Myocyte (in vitro differentiated cells): ENCODE data around the gene TMEM163. TPM values are rescaled to one million over a fixed set of nuclear protein-coding genes. Genes with fewer than 3 reads are reported as not detected.
"Not testable (repeated sequence)": the region's sequence is repeated elsewhere in the genome, so short reads cannot be mapped to it uniquely, and the experiment has no call there.

Experiments
- DNase-seq: peaks from one replicate; pipeline ENCODE4 v3.0.0-alpha.2; 2012; ENCODE audit warnings: low read depth
- total RNA-seq: library from RNA; depleted of rRNA; stranded (reverse); fragments of >200 nt; gene quantifications from 2 replicates; pipeline ENCODE4 v1.2.3, GENCODE V29; 2014

Gene TMEM163
- total RNA-seq, 1 donor from 2014 or later, result not detected

DNA sequence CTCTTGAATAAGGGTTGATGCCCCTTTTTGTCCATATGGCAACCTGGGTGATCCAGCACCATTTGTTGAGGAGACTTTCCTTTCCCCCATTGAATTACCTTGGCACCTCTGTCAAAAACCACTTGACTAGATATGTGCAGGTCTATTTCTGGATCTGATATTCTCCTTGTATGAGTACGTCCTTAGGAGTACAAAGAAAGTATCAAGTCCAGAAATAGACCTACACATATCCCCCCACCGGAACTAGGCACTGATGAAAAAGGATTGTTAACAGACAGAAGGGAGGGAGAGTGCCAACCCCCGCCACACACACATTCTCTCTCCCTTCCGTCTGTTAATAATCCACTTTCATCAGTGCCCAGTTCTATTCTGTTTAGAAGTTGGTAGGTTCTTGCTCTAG lies 225.0 kb downstream of the TMEM163 start:
- no peak for DNase-seq

DNA sequence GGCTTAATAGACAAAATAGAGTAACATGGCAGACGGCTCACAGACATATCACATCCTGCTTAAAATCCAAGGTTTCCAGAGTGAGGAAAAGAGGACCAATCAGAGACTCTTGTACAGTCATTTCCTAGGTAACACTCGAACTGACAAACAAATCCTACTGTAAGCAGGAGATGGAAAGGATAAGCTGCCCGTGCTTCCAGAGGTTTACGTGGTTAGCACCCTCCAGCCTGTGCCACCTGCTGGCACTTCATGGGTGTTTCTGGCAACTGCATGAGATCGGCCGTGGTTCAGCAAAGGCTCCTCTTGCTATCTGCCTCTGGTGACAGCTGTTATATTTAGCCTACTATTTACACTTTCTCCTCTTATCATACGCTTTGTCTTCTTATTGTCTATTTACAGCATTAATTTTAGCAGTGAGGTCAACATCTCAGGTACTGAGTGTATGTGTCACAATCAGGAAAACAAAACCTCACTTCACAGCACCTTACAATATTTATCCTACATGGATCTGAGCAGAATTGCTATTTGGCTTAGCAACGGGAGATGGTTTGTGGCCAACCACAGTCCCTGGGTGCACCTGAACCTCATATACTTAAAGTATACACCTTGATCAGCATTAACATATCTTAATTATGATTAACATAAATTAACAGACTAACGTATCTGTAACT lies 226.9 kb downstream of the TMEM163 start:
- peak; percentile 73 for DNase-seq

DNA sequence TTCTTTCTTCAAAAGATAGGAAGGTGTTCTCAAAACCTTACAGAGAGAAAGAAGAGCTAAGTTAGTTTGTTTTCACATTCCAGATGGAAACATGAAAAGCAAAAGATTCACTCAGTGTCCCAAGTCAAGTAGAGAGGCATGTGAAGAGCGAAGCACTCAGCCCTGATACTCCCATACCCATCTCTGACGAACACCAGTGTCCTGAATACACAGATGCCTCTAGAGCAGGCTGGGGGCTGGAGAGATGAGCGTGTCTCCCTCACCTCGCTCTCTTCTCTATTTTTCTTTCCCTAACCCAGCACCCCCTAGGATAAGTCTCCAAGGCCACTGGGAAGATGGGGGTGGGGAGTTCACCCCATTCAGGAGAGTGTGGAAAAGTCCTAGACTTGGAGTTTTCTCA lies 227.8 kb downstream of the TMEM163 start:
- DNase-seq, result no peak

DNA sequence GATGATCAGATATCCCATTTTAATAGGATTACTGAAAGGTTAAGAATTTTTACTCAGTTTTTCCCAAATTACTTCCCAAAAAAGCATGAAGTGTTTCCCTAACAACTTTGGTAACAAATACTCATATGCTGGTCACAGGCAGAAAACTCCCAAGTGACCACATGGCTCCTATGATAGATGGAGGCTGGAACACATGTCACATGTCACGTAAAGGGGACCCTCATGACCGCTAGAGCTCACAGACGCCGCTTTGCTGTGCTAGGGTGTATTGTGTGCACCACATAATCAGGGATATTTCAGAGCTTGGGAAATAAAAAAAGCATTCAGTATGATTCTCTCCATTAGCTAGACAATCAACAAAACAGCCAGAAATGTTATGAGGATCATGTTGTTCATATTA lies 228.2 kb downstream of the TMEM163 start:
- DNase-seq, result no peak

DNA sequence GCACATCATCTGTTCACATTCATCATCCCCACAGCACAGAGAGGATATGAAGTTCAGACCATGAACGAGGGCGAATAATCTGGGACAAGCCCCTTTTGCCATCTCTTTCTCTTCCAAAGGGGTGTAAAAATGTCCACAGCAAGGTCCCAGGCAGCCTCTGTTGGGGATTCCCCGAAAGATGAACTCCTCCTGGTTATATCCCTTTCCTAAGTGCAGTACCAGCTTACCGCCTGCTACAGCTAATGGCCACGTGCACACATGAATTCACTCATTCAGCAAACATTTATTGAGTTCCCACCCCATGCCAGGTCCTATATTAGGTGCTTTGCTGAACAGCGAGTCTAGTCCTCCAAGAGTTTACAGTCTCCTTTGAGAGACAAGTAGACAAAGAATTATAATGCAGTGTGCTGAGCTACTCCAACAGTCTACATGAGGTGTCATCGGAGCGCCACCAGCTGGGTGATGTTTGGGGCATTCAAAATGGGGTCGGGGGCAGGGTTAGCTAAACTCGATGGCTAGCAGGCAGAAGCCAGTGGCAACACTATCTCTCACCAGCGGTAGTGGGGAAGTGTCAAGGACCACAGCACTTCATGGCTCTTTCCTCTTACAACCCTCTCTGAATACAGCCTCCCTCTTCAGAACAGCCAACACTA lies 228.9 kb downstream of the TMEM163 start:
- DNase-seq, result no peak

DNA sequence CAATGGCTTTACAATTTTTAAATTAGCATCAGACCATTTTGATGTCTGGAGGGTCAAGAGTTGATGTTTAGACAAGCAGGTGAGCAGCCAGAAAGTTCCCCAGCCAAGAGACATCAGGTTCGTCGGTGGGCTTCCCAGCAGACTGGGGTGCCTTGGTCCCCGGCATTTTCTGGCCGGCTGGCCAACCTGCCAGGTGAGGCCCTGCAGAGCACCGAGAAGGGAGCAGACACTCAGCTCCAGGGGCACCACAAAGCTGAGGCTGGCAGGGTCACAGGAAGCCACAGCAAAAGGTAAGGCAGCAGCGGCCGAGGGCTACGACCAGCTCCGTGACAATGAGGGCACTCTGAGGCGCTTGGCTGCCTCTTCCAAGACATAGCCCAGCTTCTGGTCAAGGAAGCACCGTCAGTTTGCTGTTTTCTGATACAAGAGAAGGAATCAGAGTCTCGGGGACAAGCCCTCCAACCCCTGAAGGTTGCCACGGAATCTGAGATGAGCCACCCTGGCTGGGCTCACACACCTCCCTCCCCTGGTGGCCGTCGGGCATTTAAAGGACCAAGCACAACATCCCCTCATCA lies 235.9 kb downstream of the TMEM163 start:
- DNase-seq, result no peak

DNA sequence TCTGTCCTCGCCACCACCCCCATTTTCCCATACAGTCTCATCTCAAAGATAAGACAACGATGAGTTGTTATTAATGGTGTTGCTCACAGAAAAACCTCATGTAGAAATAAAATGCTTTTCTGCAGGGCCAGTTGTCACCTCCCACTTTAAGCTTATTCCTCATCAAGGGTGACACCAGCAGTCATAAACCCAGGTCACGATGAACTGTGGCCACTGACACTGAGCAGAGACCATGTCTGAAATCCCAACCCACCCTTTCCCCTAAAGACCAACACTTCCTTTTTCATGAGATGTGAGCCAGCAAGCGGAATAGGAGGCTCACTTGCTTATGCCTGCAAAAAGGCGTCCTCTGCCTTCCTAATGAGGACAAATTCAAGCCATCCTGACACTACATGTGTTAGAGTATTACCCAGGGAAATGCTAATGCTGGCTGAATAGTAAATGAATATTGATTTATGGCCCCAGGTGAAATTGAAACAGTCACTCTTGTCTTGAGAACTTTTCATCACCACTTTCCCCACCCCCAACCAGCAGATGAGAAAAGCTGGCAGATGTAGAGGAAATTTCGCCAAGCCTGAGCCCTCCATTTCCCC lies 236.6 kb downstream of the TMEM163 start:
- no peak for DNase-seq

DNA sequence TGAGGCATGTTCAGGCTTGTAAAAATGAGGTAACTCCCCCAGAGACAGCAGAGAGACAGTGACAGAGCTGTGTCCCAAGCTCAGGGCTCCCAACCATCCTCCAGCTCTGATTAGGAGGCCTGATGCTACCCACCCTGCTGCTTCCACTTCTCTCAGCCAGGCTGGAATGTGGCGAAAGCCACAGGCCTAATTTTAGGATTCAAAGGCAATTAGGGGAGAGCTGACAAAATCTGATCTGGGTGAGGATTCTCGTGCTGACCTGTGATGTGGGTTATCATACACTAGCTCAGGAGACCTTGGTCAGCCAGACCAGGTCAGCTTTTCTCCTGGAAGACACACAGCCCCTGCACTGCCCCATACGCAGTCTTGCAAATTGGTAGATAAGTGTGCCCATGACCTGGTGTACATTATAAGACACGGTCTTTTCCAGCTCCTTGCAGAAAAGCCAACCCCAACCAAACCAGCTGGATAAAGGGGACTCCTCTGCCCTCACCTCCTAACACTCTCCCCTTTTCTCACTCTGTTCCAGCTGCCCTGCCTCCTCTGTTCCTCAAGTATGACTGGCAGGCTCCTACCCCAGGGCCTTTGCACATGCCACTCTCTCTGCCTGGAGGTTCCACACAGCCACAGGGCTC lies 239.0 kb downstream of the TMEM163 start:
- DNase-seq, result no peak

DNA sequence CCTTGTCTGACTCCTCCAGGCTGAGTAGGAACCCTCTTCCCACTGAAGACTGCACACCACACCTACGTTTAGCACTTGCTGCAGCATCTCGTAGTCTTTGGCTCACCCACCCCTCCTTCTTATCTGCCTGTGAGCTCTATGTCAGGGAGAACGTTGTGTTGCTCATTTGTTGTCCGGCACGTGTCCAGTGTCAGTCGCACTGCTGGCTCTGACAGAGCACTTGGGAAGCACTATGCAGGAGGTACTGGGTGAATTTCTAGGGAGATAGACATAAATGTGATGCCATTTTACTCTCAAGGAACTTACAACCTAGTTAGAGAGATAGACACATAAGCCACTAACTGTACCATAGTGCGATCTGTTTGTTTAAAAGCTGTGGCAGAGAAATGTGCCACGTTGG lies 241.8 kb downstream of the TMEM163 start:
- DNase-seq, result not testable (repeated sequence)

DNA sequence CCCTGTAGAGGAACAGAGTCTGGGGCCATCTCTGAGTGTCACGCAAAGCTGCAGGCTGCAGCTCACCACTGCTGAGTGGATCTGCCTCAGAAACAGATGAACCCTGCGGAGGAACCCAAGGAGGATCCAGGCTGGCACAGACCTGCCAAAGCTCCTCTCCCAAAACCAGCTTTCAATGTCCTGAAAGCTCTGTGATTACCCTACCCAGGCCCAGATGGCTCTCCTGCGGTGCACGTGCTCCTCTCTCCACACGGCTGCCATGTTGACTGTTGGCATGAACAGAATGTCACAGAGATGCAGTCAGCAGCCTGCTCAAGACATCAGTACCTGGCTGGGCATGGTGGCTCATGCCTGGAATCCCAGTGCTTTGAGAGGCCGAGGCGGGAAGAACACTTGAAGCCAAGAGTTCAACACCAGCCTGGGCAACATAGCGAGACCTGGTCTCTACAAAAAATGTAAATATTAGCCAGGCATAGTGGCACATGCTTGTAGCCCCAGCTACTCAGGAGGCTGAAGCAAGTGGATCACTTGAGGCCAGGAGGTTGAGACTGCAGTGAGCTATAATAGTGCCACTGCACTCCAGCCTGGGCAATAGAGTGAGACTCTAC lies 248.1 kb downstream of the TMEM163 start:
- no peak for DNase-seq

DNA sequence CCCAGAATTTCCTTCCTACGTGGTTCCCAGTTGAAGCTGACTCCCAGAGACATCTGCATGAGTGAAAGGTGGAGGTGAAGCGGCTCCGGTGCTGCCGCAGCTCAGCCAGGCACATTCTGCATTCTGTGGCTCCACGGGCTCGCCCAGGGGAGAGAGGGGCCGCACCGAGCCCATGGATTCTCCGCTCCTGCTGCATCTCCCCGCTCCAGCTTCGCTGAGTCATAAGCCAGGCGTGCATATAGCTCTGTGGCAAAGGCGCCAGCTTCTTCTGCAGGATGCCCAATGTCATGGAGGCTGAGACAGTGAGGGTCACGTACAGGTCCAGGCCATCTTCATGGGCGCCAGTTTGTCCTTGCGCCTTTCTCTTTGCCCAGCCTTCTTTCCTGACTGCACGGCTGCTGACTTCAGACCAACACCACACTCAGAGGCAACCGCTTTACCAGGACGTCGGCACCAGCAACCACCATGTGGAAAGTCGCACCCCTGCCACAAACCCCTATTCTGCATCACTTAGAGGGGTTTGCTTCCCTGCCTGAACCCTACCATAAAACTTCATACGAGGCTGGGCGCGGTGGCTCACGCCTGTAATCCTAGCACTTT lies 249.2 kb downstream of the TMEM163 start:
- no peak for DNase-seq

DNA sequence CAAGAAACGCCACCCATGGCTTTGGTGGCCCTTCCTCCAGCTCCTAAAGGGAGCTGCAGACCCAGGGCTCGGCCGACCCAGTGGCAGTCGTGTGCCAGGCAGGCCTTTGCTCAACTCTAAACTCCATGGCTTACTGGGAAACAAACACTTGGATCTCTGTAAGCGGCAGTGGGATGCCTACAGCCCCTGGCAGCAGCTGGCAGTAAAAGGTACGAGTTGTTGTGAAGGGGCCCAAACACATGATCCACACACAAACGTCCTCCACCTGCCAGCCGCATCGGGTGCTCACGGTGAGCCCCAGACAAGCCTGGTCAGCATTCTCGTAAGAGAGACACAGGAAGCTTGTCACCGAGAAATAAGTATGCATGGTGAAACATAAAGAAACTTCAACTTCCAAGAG lies 250.0 kb downstream of the TMEM163 start:
- DNase-seq, result no peak

DNA sequence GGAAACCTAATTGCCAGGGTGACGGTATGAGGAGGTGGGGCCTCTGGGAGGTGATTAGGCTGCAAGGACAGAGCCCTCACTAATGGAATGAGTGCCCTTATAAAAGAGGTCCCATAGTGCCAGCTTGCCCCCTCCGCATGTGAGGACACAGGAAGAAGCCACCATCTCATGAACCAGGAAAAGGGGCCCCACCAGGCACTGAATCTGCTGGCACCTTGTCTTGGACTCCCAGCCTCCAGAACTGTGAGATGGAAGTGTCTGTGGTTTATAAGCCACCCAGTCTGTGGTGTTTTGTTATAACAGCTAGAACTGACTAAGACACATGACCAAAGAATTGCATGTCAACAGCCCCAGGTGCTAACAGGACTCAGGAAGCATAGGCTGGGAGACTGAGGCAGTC lies 250.6 kb downstream of the TMEM163 start:
- DNase-seq, result no peak

DNA sequence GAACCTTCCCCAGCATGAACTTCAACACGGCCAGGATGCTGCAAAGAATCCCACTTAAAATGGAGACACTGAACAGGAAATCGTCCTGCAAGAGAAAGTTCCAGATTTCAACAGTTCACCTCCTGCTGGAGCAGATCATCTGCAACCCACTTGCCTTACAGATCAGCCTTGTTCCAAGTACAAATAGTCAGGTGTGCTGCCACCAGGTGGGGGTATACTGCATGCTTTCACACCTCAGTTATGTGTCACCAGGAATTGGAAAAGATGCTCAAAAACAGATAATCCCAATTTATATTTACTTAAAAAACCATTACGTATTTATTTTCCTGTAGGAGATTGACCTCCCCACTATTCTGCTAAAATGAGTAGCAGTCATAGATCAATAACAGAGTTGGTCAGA lies 252.7 kb downstream of the TMEM163 start:
- DNase-seq, result peak; percentile 12

DNA sequence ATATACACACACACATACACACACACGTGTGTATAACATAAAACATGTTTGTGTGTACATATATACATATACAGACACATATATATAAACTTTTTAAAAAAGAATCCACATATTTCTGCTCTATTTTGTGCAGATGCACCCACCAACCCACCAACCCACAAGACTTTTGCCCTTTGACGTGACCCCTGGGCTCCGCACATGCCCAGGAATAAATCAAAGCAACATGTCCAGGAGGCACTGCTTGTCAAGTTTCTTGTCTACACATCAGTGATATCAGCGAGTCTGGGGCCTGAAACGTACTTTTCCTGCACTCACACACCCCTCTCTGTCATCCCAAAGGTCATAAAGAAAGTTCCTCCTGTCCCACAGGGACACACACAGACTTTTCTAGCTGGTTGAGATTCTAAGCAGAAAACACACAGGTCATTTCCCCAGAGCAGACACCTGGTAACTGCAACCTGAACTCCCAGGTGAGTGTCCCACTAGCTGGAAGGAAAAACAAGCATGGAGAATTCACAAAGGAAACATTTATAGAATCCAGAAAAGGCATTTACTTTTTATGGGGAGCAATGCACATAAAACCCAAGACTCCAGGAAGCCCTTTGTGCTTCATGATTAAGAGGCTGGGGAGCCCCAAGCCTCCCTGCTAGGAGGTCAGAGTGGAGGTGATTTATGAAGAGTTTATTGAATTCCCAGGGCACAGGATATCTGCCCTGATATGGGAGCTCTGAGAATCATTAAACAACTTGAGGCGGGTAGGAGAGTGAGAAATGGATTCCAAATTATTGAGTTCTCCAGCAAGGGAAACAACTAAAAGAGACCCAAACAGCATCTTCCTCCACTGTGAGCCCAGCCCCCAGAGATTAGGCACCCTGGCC lies 253.3 kb downstream of the TMEM163 start:
- DNase-seq, result no peak

DNA sequence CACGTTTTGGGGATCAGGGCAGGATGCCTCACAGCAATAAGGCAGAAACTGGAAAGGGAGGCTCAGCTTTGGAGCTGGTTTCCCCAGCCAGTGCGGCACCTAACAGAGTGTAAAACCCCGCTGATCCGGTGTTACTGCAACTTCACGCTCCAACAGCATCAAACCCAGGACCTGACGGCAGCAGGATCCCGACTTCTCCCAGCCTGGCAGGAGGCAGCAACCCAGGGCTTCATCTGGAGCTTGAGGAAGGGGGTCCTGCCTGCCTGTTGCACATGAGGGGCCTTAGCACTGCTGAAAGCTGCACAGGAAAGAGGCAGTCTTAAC lies 255.1 kb downstream of the TMEM163 start:
- DNase-seq, result no peak

DNA sequence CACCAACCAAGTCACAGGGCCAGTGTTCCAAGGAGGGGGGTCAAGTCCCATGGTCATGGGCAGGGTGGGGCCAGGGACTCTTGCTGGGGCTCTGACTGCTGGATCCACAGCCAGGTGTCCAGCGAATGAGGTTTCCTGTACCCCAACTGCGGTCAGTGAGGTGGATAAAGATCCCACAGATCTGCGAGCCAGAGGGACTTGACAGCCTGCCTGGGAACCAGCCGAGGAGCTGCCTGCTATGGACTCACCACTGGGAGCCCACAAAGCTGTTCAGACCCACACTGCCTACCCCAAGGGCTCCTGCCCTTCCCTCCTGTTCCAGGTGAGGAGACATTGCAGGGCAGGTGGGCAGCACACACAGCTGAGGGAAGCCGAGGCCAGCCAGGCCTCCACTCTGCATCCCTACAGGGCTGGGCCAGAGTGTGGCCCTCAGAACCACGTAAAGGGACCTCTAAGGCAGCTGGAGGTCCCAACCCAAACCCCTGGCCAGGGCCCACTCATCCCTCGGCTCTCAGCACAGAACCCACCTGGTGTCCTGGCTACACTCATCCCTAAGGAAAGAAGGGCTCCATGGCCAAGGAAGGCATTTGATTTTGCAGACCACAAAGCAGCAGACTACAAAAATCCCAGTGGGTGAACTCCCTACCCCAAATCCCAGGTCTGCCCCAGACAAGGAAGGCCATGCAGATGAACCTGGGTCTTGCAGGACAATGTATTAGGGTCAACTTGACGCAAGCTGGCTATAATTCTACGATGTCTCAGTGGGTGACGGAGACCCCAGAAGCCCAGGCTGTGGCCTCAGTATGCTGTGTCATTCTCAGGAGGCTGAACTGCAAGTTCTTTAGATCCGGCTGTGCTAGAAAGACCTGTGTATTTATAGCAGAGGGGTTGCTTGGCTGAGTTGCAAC lies 255.8 kb downstream of the TMEM163 start:
- no peak for DNase-seq

DNA sequence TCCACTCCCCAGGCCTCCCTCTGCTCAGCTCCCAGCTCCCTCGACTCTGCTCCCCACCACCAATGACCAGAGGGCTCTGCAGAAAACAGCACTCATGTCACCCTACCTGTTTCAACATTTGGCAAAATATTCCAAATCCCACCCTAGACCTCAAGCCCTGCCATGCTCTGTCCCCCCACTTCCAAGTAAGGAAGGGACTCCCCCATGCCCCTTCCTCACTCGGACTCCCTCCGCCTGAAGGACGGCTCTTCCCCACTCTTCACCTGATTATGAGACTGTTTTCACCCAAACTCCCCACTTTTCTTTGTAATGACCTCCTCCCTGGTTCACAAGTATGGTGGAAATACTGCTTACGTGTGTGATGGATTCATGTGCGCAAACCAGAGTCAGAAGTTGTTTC lies 256.5 kb downstream of the TMEM163 start:
- no peak for DNase-seq

DNA sequence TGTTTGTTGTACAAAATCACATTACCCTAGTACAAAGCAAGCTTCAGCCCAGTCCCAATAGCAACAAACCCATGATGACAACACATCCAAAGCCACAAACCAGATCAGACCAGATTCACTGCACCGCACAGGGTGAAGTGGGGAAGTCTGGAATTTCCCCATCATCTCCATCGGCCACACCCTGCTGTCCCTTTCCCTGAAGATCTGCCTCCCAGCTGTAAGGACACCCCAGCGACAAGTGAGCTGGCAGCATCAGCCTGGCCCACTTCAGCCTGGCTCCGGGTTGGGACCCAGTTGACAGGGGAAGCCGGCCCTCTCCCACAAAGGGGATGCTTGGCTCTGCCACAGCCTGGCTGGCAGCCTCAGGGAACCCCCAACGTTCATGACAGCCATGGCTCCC lies 257.3 kb downstream of the TMEM163 start:
- peak; percentile 46 for DNase-seq
